SK-N-SH (cell line): ENCODE results near the gene LCORL. TPM values are rescaled to one million over a fixed set of nuclear protein-coding genes. Genes with fewer than 3 reads are reported as not detected.

Experiments used
- CTCF ChIA-PET: fragments of 300-600, 350-600 bp; formaldehyde crosslinking; extraction: SDS; loops from one replicate; lab custom pipeline; 2021; lab: Yijun Ruan, JAX
- POLR2A ChIA-PET: fragments of 350-600 bp; sonication (Branson Sonifier 250); formaldehyde crosslinking; extraction: SDS; loops from one replicate; lab custom pipeline; 2020; ENCODE audit warnings: antibody characterized with exemption, inconsistent platforms; lab: Yijun Ruan, JAX
- DNase-seq: peaks from one replicate; pipeline ENCODE4 v3.0.0; 2012
- H2AFZ ChIP-seq: fragments of 200-600 bp; sonication (generic); 2 replicates; pipeline ENCODE4 v1.8.1; 2016; ENCODE audit warnings: antibody characterized with exemption, mild to moderate bottlenecking, low read depth
- H3F3A ChIP-seq: fragments of 200-600 bp; sonication (generic); replicated peaks from 2 replicates; pipeline ENCODE3; 2016; ENCODE audit warnings: antibody characterized with exemption, mild to moderate bottlenecking; ENCODE audit not compliant: insufficient read depth
- H3K27ac ChIP-seq, 2 experiments: fragments of 200-500 bp in 1 of 2; fragments of 200-600 bp in 1 of 2; sonication (Bioruptor generic) in 1 of 2; sonication (generic), shearing (Covaris generic) in 1 of 2; 2 replicates each; pipeline versions ENCODE4 v1.5.1 to v1.6.1; 2014 to 2016; ENCODE audit warnings: low read depth in 2 of 2, inconsistent platforms in 1 of 2, low read length in 1 of 2, mild to moderate bottlenecking in 1 of 2, mixed read lengths in 1 of 2
- H3K27me3 ChIP-seq: fragments of 200-600 bp; sonication (generic), shearing (Covaris generic); 2 replicates; pipeline ENCODE4 v1.6.1; 2016; ENCODE audit warnings: mixed run types; ENCODE audit not compliant: insufficient read depth
- H3K36me3 ChIP-seq, 2 experiments: fragments of 200-500 bp in 1 of 2; fragments of 200-600 bp in 1 of 2; sonication (Bioruptor generic) in 1 of 2; sonication (generic) in 1 of 2; replicated peaks in 1 of 2; 2 replicates each; pipeline versions ENCODE3 to v1.5.1; 2014 to 2016; ENCODE audit warnings: low read length in 1 of 2, mild to moderate bottlenecking in 1 of 2; ENCODE audit not compliant: insufficient read depth in 2 of 2, control insufficient read depth in 1 of 2
- H3K4me1 ChIP-seq, 2 experiments: fragments of 200-500 bp in 1 of 2; fragments of 200-600 bp in 1 of 2; sonication (Bioruptor generic) in 1 of 2; sonication (generic), shearing (Covaris generic) in 1 of 2; 2 replicates each; pipeline versions ENCODE4 v1.5.1 to v1.6.1; 2014 to 2016; ENCODE audit warnings: low read depth in 1 of 2, low read length in 1 of 2, mixed run types in 1 of 2; ENCODE audit not compliant: insufficient read depth in 2 of 2, control insufficient read depth in 1 of 2
- H3K4me2 ChIP-seq: fragments of 200-600 bp; sonication (generic), shearing (Covaris generic); 2 replicates; pipeline ENCODE4 v1.6.1; 2017; ENCODE audit warnings: mixed run types
- H3K4me3 ChIP-seq, 2 experiments: fragments of 200-500 bp in 1 of 2; fragments of 200-600 bp in 1 of 2; sonication (Bioruptor generic) in 1 of 2; sonication (generic), shearing (Covaris generic) in 1 of 2; 2 replicates each; pipeline versions ENCODE4 v1.5.1 to v1.8.1; 2014 to 2016; ENCODE audit warnings: low read depth in 2 of 2, inconsistent platforms in 1 of 2, low read length in 1 of 2, mild to moderate bottlenecking in 1 of 2, mixed read lengths in 1 of 2, moderate library complexity in 1 of 2
- H3K79me2 ChIP-seq: fragments of 200-600 bp; sonication (generic); 2 replicates; pipeline ENCODE4 v1.8.1; 2017; ENCODE audit warnings: mild to moderate bottlenecking; ENCODE audit not compliant: insufficient read depth
- H3K9ac ChIP-seq: fragments of 200-600 bp; sonication (generic); 2 replicates; pipeline ENCODE4 v1.6.1; 2017; ENCODE audit warnings: mixed run types
- H3K9me2 ChIP-seq: fragments of 200-600 bp; sonication (generic); 2 replicates; pipeline ENCODE4 v1.6.1; 2017; ENCODE audit warnings: mixed run types
- H3K9me3 ChIP-seq: fragments of 200-600 bp; sonication (generic); 2 replicates; pipeline ENCODE4 v1.6.1; 2017; ENCODE audit warnings: mixed run types, mild to moderate bottlenecking, moderate library complexity
- H4K20me1 ChIP-seq: fragments of 200-600 bp; sonication (generic); 2 replicates; pipeline ENCODE4 v1.6.1; 2017; ENCODE audit warnings: mild to moderate bottlenecking, mixed run types; ENCODE audit not compliant: insufficient read depth
- CHD2 ChIP-seq: fragments of 150-350 bp; IDR thresholded peaks from 2 replicates; pipeline ENCODE4 v1.6.1; 2018; ENCODE audit warnings: low read length; ENCODE audit not compliant: partially characterized antibody
- FOXM1 ChIP-seq: IDR thresholded peaks from 2 replicates; pipeline ENCODE4 v1.4.0; 2012; ENCODE audit warnings: low read depth, mild to moderate bottlenecking
- JUND ChIP-seq: IDR thresholded peaks from 2 replicates; pipeline ENCODE4 v1.4.0; 2012
- MAX ChIP-seq: IDR thresholded peaks from 2 replicates; pipeline ENCODE4 v1.4.0; 2012; ENCODE audit warnings: low read depth
- MXI1 ChIP-seq: IDR thresholded peaks from 2 replicates; pipeline ENCODE4 v1.6.1; 2012; ENCODE audit warnings: mild to moderate bottlenecking, low read depth, low read length, improper control_type of control experiment
- NRF1 ChIP-seq: IDR thresholded peaks from 2 replicates; pipeline ENCODE4 v1.6.1; 2012; ENCODE audit warnings: low read depth, mild to moderate bottlenecking, low read length
- POLR2AphosphoS5 ChIP-seq: IDR thresholded peaks from 2 replicates; pipeline ENCODE4 v1.6.1; 2012; ENCODE audit warnings: low read depth, low read length
- RAD21 ChIP-seq: IDR thresholded peaks from 2 replicates; pipeline ENCODE4 v1.6.1; 2012; ENCODE audit warnings: mild to moderate bottlenecking, low read length
- TEAD4 ChIP-seq: IDR thresholded peaks from 2 replicates; pipeline ENCODE4 v1.4.0; 2012; ENCODE audit warnings: mild to moderate bottlenecking, borderline replicate concordance; ENCODE audit not compliant: insufficient read depth
- WGBS: methylation state at CpG from one replicate; pipeline ENCODE4 v1.1.6; 2017; ENCODE audit warnings: low lambda C conversion rate; 5-methylcytosine and 5-hydroxymethylcytosine counted together
- polyA plus RNA-seq, 3 experiments: library from polyadenylated mRNA; depleted of rRNA; stranded (reverse); fragments of >200 nt; gene quantifications; 2 replicates each; pipeline ENCODE4 v1.2.3, GENCODE V29; 2012
- TF ChIP-seq, protein P1 (sequence below): fragments of 150-350 bp; IDR thresholded peaks from 2 replicates; pipeline ENCODE4 v1.6.1; 2016; ENCODE audit warnings: mild to moderate bottlenecking, low read depth, low read length

LCORL gene
- polyA plus RNA-seq, 1 of the 3 experiments (the other 2 are of a cell fraction): 1.9 TPM

DNA sequence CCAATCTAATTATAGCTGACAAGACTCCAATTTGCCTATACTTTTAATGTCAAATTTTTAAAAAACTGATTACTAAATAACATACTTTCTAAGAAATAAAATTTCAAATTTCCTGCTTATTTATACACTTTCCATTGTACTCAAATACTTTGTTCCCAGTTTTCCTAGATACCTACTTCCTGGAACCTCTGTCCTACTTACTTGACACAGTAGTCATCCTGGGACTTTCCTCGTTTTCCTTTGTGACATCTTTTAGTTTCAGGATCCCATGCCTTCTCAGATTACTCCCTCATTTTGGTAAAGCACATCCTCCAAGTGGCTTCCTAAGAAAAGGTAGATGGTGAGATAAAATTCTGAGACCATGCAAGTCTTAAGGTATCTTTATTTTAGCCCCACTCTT, 226.8 kb downstream of the LCORL start:
- H3K4me1 ChIP-seq: no peaks in the 10 kb centered on the region
- H2AFZ ChIP-seq: no peak overlapping the region
- no peak for DNase-seq
- H3K36me3 ChIP-seq: peaks cover 30 to 37% of the 10 kb centered on the region in 2 experiments
- H3K27me3 ChIP-seq: no peaks in the 10 kb centered on the region
- H3K27ac ChIP-seq: no peak overlapping the region
- TF ChIP-seq MAX: no peak
- no peak for TF ChIP-seq JUND
- no peak for TF ChIP-seq MXI1
- TF ChIP-seq FOXM1: no peak
- no peak for TF ChIP-seq TEAD4
- TF ChIP-seq CHD2: no peak
- no peak for TF ChIP-seq RAD21
- TF ChIP-seq, protein P1, sequence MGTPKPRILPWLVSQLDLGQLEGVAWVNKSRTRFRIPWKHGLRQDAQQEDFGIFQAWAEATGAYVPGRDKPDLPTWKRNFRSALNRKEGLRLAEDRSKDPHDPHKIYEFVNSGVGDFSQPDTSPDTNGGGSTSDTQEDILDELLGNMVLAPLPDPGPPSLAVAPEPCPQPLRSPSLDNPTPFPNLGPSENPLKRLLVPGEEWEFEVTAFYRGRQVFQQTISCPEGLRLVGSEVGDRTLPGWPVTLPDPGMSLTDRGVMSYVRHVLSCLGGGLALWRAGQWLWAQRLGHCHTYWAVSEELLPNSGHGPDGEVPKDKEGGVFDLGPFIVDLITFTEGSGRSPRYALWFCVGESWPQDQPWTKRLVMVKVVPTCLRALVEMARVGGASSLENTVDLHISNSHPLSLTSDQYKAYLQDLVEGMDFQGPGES: no peak
- TF ChIP-seq POLR2AphosphoS5: no peak
- no peak for TF ChIP-seq NRF1
- TF ChIP-seq, all 33 proteins: peak for 0
- H4K20me1 ChIP-seq: no peaks in the 10 kb centered on the region
- H3K79me2 ChIP-seq: 0 out of 2 replicates have a peak, but pooled peaks cover 2% of the 10 kb centered on the region
- H3K4me3 ChIP-seq: no peak overlapping the region
- WGBS: 93% methylated on average over 1 of the region's 1 CpG
- ChIA-PET CTCF (interaction anchor here (0.9 to 1.9 kb wide), 2 partner anchors 13 to 157 kb away, joined by 4 to 7 read pairs; no protein-coding TSS in a partner anchor), POLR2A (no interaction called here)
- H3K9me2 ChIP-seq: no peaks in the 10 kb centered on the region
- H3K4me2 ChIP-seq: no peak overlapping the region
- no peak overlapping the region for H3K9ac ChIP-seq
- H3F3A ChIP-seq: no peaks in the 10 kb centered on the region
- no peaks in the 10 kb centered on the region for H3K9me3 ChIP-seq

Other genes starting within 250 kb of the LCORL start
- not detected in 2 replicates for gene FAM184B, start 240.1 kb downstream of the LCORL start, polyA plus RNA-seq (2012; rRNA removed)
- gene DCAF16, start 211.0 kb downstream of the LCORL start, polyA plus RNA-seq (2012; rRNA removed): 23.5 and 28.5 TPM in 2 replicates
- 4.8 and 5.4 TPM in 2 replicates for gene NCAPG, start 210.8 kb downstream of the LCORL start, polyA plus RNA-seq (2012; rRNA removed)